HG03520 (cell line): ENCODE results near the gene CGREF1.
"Not testable (repeated sequence)": the region's sequence is repeated elsewhere in the genome, so short reads cannot be mapped to it uniquely, and the experiment has no call there.

Experiments
- ATAC-seq: cut with Tn5 transposase; IDR thresholded peaks from one replicate; pipeline ENCODE4 v1.9.1; 2021; ENCODE audit warnings: mild to moderate bottlenecking, moderate library complexity; ENCODE audit not compliant: unreplicated experiment

CGREF1 gene

GRCh38 chr2:27138111-27138510, 19.2 kb upstream of the CGREF1 start:
- ATAC-seq, result no peak

DNA sequence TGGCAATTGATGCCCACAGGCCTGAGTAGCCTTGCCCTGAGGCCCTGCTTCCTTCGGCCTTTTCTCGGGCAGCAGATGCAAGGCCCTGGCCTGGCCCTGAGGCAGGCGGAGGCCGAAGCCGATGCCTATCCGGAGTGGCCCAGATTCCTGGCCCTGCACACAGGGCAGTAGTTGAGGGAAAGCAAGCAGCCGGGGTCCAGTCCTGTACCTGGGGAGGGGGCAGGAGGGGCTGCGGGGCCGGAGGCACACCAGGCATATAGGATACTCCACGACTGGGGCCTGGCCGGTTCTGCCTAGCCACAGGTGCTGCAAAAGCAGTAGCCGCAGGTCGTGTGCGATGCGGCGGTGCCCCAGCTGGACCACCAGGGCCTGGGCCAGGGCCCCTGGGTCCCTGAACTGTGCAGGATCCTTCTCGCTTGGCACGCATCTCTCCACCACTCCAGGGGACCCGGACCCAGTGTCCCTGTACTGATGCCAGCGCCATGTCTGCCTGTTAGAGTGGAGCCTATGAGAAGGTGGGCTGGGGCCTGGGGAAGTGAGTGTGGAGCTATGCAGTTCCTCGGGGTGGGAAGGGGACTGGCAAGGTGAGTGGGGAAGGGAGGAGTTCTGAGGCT, 18.5 kb upstream of the CGREF1 start:
- no peak for ATAC-seq

- ATAC-seq, result no peak
Measured at GRCh38 chr2:27136751-27137150, 17.8 kb upstream of the CGREF1 start.

GRCh38 chr2:27135478-27135955, 16.6 kb upstream of the CGREF1 start:
- no peak for ATAC-seq

- ATAC-seq, result no peak
Measured at GRCh38 chr2:27134781-27135477, 16.0 kb upstream of the CGREF1 start.

GRCh38 chr2:27133905-27134780, 15.2 kb upstream of the CGREF1 start, which contains the start of gene PREB:
PREB (minus strand) TSS chr2:27134636; CDS start chr2:27134421, 215 bp downstream.
- ATAC-seq, result peak; percentile 76

GRCh38 chr2:27133195-27133875, 14.4 kb upstream of the CGREF1 start:
- no peak for ATAC-seq

DNA sequence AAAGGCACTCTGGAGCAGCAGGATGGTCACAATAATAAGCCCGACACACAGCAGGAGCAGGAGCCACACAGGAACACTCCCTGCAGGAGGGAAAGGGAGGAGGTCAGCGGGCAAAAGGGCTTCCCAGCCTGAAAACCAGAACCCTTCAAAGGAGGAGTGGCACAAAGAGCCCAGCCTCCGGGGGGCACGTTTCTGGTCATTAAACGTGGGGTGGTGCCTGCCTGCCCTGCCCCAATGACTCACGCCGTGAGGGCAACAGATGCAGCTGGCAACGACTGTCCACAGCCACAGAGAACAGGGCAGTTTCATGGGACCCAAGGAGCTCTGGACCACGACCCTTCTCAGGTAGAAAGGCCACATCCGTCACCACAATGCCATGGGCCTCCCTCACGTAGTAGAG, 12.5 kb upstream of the CGREF1 start:
- ATAC-seq, result no peak

DNA sequence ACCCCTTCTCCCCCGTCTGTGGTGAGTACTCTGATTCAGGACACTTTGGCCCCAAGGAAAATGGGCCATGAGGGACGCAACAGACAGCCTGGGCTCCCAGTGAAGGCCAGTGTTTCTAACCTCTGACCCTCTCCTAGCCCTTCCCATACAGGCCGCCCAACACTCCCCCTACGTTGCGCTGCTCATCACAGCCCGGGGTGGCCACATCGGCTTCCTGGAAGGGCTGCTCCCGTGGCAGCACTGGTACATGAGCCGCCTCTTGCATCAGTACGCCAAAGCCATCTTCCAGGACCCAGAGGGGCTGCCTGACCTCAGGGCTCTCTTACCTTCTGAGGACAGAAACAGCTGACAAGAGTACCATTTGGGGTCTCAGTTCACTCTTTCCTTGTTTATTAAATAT, 11.5 kb upstream of the CGREF1 start:
- no peak for ATAC-seq

- no peak for ATAC-seq
Measured at GRCh38 chr2:27128668-27129571, 10.0 kb upstream of the CGREF1 start.

DNA sequence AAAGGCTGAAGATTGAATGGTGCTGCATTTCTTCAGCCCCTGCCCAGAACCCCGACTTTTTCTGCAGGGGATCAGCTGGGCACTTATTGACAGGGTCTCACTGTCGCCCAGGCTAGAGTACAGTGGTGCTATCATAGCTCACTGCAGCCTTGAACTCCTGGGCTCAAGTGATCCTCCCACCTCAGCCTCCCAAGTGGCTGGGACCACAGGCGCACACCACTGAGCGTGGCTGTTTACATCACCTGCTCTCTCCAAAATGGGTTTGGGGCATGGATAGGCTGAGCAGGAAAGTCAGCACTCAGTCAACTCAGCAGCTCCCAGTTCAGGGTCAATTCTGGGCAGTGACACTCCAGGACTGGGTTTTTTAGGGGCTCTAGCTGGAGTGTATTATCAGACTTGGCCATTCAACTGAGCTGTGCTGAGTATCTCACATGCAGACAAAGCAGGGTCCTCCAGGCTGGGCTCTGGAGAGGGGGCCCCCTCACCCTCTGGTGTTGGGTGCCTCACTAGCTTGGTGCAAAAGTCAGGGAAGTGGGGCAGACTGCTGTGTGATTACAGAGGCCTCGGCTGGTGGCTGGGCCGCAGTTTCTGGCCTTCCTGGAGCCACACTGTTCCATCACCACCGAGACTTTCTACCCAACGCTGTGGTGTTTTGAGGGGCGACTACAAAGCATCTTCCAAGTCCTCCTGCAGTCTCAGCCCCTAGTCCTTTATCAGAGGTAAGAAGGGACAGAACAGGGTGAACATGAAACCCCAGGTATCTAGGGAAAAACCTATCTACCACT, 9.1 kb upstream of the CGREF1 start:
- ATAC-seq, result no peak

DNA sequence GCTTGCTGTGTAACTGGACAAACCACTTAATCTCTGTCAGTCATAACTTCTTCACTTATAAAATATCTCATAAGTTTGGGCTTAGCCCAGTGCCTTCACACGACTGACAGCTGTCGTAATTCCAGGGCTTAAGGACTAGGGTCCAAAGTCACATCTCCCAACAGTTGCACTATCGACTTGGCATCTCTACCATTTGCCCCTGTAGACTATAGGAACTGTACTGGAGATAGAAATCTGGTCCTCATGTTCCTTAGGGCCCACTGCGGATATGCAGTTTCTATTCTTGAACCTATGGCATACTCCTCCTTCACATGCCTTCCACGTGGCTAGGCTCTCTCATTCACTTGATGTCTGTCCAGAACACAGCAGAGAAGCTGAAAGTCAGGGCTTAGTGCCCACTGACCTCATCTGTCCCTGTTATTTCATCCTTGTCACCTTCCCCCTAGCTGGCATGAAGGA, 7.4 kb upstream of the CGREF1 start:
- no peak for ATAC-seq

DNA sequence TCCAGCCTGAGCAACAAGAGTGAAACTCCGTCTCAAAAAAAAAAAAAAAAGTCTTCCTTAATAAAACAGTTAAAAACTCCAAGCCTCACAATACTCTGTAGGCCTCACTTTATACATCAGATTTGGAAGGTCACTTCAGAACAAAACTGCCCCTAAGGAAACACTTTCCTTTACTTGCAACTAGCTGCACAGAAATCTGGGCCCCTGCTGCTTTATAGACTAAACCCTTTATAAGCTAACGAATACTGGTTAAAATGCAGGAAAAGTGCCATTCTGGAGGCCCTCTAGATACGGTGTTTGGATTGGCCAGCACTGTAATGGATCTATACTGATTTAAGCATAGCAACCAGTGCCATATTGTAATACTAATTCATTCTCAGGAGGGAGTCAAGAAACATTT, 6.2 kb upstream of the CGREF1 start:
- ATAC-seq, result no peak

GRCh38 chr2:27123302-27124150, 4.6 kb upstream of the CGREF1 start, which contains the start of gene ABHD1:
ABHD1 (plus strand) TSS chr2:27123815; CDS start chr2:27123949, 134 bp downstream.
- ATAC-seq, result no peak

- ATAC-seq, result no peak
Measured at GRCh38 chr2:27122791-27123190, 3.9 kb upstream of the CGREF1 start.

DNA sequence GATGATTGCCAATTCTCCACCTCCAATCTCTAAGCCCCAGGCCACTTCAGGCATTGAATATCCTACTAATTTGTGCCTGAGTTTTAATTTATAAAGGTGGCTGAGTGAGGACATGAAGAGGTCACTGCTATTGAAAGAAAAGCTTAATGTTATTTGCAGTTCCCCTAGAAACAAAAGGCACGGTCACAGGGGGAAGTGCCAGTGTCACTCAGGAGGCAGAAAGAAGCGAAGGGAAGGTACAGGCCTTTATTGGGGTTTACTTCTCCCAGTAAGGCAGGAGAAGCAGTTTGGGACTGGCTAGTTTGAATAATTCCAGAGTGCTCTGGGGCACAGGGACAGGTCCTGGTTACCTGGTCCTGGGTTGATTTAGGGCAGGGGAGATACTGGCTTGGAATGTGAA, 3.0 kb upstream of the CGREF1 start:
- ATAC-seq, result no peak

DNA sequence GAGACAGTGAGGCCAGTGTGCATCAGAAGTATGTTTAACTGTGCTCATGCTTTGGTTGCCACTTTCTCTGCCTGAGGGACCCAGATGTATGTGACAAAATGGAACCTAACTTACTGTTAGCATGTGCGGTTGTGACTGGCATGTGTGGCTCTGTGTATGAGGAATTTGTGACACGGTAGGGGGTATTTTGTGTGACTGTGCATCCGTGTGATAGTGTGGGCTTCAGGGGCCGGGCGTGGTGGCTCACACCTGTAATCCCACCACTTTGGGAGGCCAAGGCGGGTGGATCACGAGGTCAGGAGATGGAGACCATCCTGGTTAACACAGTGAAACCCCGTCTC, 372 bp upstream of the CGREF1 start:
- ATAC-seq, result not testable (repeated sequence)

DNA sequence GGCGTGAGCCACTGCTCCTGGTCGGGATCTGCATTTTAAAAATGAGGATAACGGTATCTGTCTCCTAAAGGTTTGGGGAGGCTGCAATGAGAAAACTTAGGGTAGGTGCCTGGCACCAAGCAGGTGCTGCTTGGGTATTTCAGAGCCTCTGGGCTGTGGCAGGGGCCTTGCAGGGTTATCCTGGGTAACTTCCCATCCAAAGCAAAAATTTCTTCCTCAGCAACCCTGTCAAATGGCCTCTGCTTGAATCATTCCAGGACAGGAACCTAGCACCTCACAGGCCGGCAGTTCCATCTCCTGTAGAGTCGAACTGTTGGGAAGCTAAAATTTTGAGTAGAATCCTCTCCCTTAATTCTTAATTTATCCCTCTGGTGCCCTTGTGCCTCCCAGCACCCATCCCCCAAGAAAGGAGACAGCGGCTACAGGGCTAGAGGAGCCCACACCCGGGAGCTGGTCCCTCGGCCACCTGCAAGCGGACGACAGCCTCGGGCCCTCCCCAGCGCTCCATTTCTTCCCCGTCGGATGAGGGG, 868 bp downstream of the CGREF1 start:
- no peak for ATAC-seq
